HepG2 (cell line): ENCODE data around the gene SECTM1. TPM values are rescaled to one million over a fixed set of nuclear protein-coding genes. Genes with fewer than 3 reads are reported as not detected.

Source experiments
- ATAC-seq: fragments of 200-7000 bp; cut with Tn5 transposase; 3 replicates; pipeline ENCODE4 v1.9.1; 2020; ENCODE audit warnings: mild to moderate bottlenecking, moderate library complexity
- BruUV-seq: library from RNA; stranded (reverse); fragments of 400-500 nt; replicated peaks from 2 replicates; lab custom pipeline; 2021; lab: Mats Ljungman, UMichigan
- CTCF ChIA-PET: fragments of 300-600 bp; formaldehyde crosslinking; extraction: SDS; loops from one replicate; lab custom pipeline; 2021; ENCODE audit warnings: low total read pairs, inconsistent platforms, low intra/inter-chr PET ratio; lab: Yijun Ruan, JAX
- POLR2A ChIA-PET: fragments of 350-600 bp; sonication (Branson Sonifier 250); formaldehyde crosslinking; loops from one replicate; lab custom pipeline; 2020; ENCODE audit warnings: antibody characterized with exemption, inconsistent platforms; lab: Yijun Ruan, JAX
- DNase-seq: peaks from one replicate; pipeline ENCODE4 v3.0.0-alpha.2; 2015; ENCODE audit warnings: low spot score
- FAIRE-seq: peaks from 3 replicates; lab custom pipeline; 2011; peaks lifted over from hg19 to GRCh38; lab: Jason Lieb, UNC
- H2AFZ ChIP-seq: one replicate; pipeline ENCODE4 v1.6.1; 2011; ENCODE audit warnings: low read length, inconsistent platforms
- H3K27ac ChIP-seq: fragments of 300-600 bp; 3 replicates; pipeline ENCODE4 v1.8.0; 2011; ENCODE audit warnings: mixed run types, mild to moderate bottlenecking, mixed read lengths, low read length, inconsistent platforms; ENCODE audit not compliant: insufficient read depth; ENCODE audit errors: extremely low read length
- H3K27me3 ChIP-seq, 2 experiments: fragments of 200-600 bp in 1 of 2; 2 replicates in 1 of 2; 3 replicates in 1 of 2; pipeline versions ENCODE4 v1.6.0 to v1.8.0; 2011; ENCODE audit warnings: low read length in 2 of 2, mild to moderate bottlenecking in 2 of 2, moderate library complexity in 2 of 2, inconsistent platforms in 1 of 2; ENCODE audit not compliant: insufficient read depth in 2 of 2, control insufficient read depth in 1 of 2
- H3K36me3 ChIP-seq, 2 experiments: fragments of 200-600 bp in 1 of 2; replicated peaks in 1 of 2; 2 replicates in 1 of 2; 3 replicates in 1 of 2; pipeline versions ENCODE4 v1.5.1 to v1.8.0; 2011; ENCODE audit warnings: low read length in 2 of 2, inconsistent platforms in 1 of 2; ENCODE audit not compliant: insufficient read depth in 2 of 2, control insufficient read depth in 1 of 2
- H3K4me1 ChIP-seq: 2 replicates; pipeline ENCODE4 v1.5.1; 2012; ENCODE audit warnings: low read length, inconsistent platforms; ENCODE audit not compliant: insufficient read depth
- H3K4me2 ChIP-seq: 2 replicates; pipeline ENCODE4 v1.6.0; 2011; ENCODE audit warnings: low read depth, low read length, inconsistent platforms
- H3K4me3 ChIP-seq, 3 experiments: fragments of 200-600 bp in 1 of 3; sonication (generic), shearing (Covaris generic) in 1 of 3; replicated peaks in 1 of 3; 2 replicates each; pipeline ENCODE4 v1.5.1; 2011 to 2016; ENCODE audit warnings: low read length in 3 of 3, inconsistent platforms in 2 of 3, low read depth in 2 of 3, mild to moderate bottlenecking in 2 of 3, control low read depth in 1 of 3, mixed read lengths in 1 of 3; ENCODE audit not compliant: insufficient read depth in 1 of 3
- H3K79me2 ChIP-seq: one replicate; pipeline ENCODE4 v1.6.1; 2011; ENCODE audit warnings: low read length, inconsistent platforms; ENCODE audit not compliant: insufficient read depth
- H3K9ac ChIP-seq: 2 replicates; pipeline ENCODE4 v1.6.0; 2011; ENCODE audit warnings: mild to moderate bottlenecking, low read depth, low read length, inconsistent platforms; ENCODE audit not compliant: insufficient read depth
- H3K9me3 ChIP-seq: 2 replicates; pipeline ENCODE4 v1.5.1; 2012; ENCODE audit warnings: mild to moderate bottlenecking, low read length
- H4K20me1 ChIP-seq: 2 replicates; pipeline ENCODE4 v1.6.0; 2011; ENCODE audit warnings: inconsistent platforms, mild to moderate bottlenecking, low read length, moderate library complexity; ENCODE audit not compliant: insufficient read depth
- HMG20A ChIP-seq: IDR thresholded peaks from 2 replicates; pipeline ENCODE4 v1.6.1; 2016; ENCODE audit warnings: borderline replicate concordance
- KMT2B ChIP-seq: IDR thresholded peaks from 2 replicates; pipeline ENCODE4 v1.6.1; 2016; ENCODE audit warnings: missing genetic modification reagents, missing compliant biosample characterization
- MBD4 ChIP-seq: IDR thresholded peaks from 2 replicates; pipeline ENCODE4 v1.6.1; 2012; ENCODE audit warnings: low read length, inconsistent platforms, borderline replicate concordance
- NFYC ChIP-seq: IDR thresholded peaks from 2 replicates; pipeline ENCODE4 v1.6.1; 2016; ENCODE audit warnings: missing genetic modification reagents, missing compliant biosample characterization
- RFXANK ChIP-seq: IDR thresholded peaks from 2 replicates; pipeline ENCODE4 v1.6.1; 2016
- TOPORS ChIP-seq: sonication (generic); formaldehyde crosslinking; IDR thresholded peaks from 2 replicates; pipeline ENCODE4 v1.8.0; 2023; ENCODE audit warnings: mild to moderate bottlenecking, missing genetic modification reagents
- ZNF260 ChIP-seq: sonication (generic); formaldehyde crosslinking; IDR thresholded peaks from 2 replicates; pipeline ENCODE4 v1.4.0; 2020; ENCODE audit warnings: missing genetic modification reagents, low read depth, mild to moderate bottlenecking, borderline replicate concordance
- ZNF333 ChIP-seq: sonication (generic); formaldehyde crosslinking; IDR thresholded peaks from 2 replicates; pipeline ENCODE4 v1.4.0; 2020; ENCODE audit warnings: mild to moderate bottlenecking, missing genetic modification reagents, borderline replicate concordance
- WGBS: methylation state at CpG from one replicate; pipeline ENCODE4 v1.1.6; 2017; ENCODE audit warnings: low lambda C conversion rate; 5-methylcytosine and 5-hydroxymethylcytosine counted together
- in situ Hi-C: cut with HindIII; loops from 2 replicates; pipeline ENCODE4 v1.10.0; 2017; ENCODE audit warnings: low pct_unique_long_range_greater_than_20kb; ENCODE audit not compliant: extremely low pct_ligation_motif_present
- intact Hi-C: fragments of 100-400 bp; cut with micrococcal nuclease; formaldehyde crosslinking; loops from one replicate; pipeline ENCODE4 v1.10.0; 2022; ENCODE audit not compliant: unreplicated experiment
- polyA plus RNA-seq, 8 experiments: library from polyadenylated mRNA; depleted of rRNA in 3 of 8; stranded (reverse) in 7 of 8; unstranded in 1 of 8; fragments of >200 nt; fragmentation: Illumina TruSeq in 4 of 8; extraction: Trizol in 4 of 8; gene quantifications; 2 replicates each; pipeline versions ENCODE4 v1.2.1 to v1.2.3, GENCODE V29; 2011 to 2016; ENCODE audit warnings: low read depth in 4 of 8, missing spikeins in 1 of 8, mixed read lengths in 1 of 8; ENCODE audit not compliant: insufficient read depth in 1 of 8
- total RNA-seq, 5 experiments: library from RNA; depleted of rRNA; stranded (reverse); fragments of >200 nt; fragmentation: Illumina TruSeq; extraction: Trizol; gene quantifications; 2 replicates each; pipeline ENCODE4 v1.2.3, GENCODE V29; 2016; ENCODE audit warnings: low read depth in 1 of 5
- TF ChIP-seq, protein P1 (sequence below): sonication (generic); formaldehyde crosslinking; IDR thresholded peaks from 2 replicates; pipeline ENCODE4 v1.5.1; 2020; ENCODE audit warnings: missing genetic modification reagents, mild to moderate bottlenecking, borderline replicate concordance
- TF ChIP-seq, protein P2 (sequence below): sonication (generic); formaldehyde crosslinking; IDR thresholded peaks from 2 replicates; pipeline ENCODE4 v1.8.1; 2023; ENCODE audit warnings: mild to moderate bottlenecking, inconsistent platforms, moderate library complexity, missing genetic modification reagents, borderline replicate concordance
- TF ChIP-seq, protein P3 (sequence below): sonication (generic); formaldehyde crosslinking; IDR thresholded peaks from 2 replicates; pipeline ENCODE4 v1.4.0; 2020; ENCODE audit warnings: missing genetic modification reagents, borderline replicate concordance
- TF ChIP-seq, protein P4 (sequence below): sonication (generic); formaldehyde crosslinking; IDR thresholded peaks from 2 replicates; pipeline ENCODE4 v1.4.0; 2020; ENCODE audit warnings: missing genetic modification reagents, low read depth, mild to moderate bottlenecking, borderline replicate concordance

SECTM1 gene
- total and polyA plus RNA-seq, 2 of the 13 experiments (the other 11 are each of a cell fraction or from before 2014, with no cell fraction given) = 3.5 to 5.3 TPM

DNA sequence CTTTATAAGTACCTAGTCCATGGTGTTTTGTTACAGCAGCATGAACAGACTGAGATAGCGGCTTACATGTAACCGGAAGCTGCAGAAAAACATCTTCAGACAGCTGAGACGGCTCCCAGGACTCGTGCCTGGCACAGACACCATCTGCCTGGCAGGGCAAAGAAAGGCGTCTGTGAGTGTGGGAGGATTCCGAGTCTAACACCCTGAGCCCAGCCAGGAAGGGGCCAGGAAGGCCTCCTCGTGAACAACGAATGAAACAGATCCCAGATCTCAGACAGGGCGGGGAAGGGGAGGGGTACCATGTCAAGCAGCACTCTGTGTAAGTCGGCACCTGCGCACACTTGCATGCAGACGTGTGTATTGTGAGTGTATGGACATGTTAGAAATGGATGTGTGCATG is 55.7 kb downstream of the SECTM1 start:
- Histone ChIP-seq H3K4me2 (no peak overlapping the region), H3K9ac (no peak overlapping the region), H3K4me1 (peaks cover 66% of the 10 kb centered on the region), H4K20me1 (no peaks in the 10 kb centered on the region), H3K79me2 (no peaks in the 10 kb centered on the region), H3K36me3 (no peaks in the 10 kb centered on the region), H3K4me3 (no peak overlapping the region), H2AFZ (no peak overlapping the region), H3K9me3 (no peaks in the 10 kb centered on the region), H3K27me3 (peaks cover 2 to 7% of the 10 kb centered on the region in 2 experiments; a peak in 4 of 5 replicates), H3K27ac (no peak overlapping the region)
- DNase-seq = no peak
- TF ChIP-seq HMG20A (no peak), MBD4 (no peak)
- ATAC-seq = no peak
- no TSS peak for BruUV-seq
- intact Hi-C loops = no loop called here
- CTCF ChIA-PET = no interaction called here
- no peak for FAIRE-seq
- in situ Hi-C loops = no loop called here
- POLR2A ChIA-PET = no interaction called here
- WGBS = 94% methylated on average over 12 of the region's 12 CpGs

DNA sequence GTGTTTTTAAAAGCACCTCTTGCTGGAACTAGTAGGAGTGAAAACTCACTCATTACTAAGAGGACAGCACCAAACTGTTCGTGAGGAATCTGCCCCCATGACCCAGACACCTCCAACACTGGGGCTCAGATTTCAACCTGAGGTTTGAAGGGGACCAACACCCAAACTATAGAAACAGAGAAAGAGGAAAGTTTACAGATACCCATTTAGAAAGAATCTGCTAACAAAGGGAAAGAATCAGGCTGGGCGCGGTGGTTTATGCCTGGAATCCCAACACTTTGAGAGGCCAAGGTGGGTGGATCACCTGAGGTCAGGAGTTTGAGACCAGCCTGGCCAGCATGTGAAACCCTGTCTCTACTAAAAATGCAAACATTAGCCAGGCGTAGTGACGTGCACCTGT is 56.6 kb downstream of the SECTM1 start:
- H4K20me1 ChIP-seq = peaks cover 7% of the 10 kb centered on the region
- H3K4me1 ChIP-seq = peaks cover 65% of the 10 kb centered on the region
- H3K4me2 ChIP-seq = no peak overlapping the region
- WGBS = 89% methylated on average over 5 of the region's 5 CpGs
- BruUV-seq = no TSS peak
- no peak overlapping the region for H3K9ac ChIP-seq
- H3K27me3 ChIP-seq = no peaks in the 10 kb centered on the region; a peak in 1 of 5 replicates
- H3K9me3 ChIP-seq = no peaks in the 10 kb centered on the region
- intact Hi-C loops = no loop called here
- ChIA-PET POLR2A (no interaction called here), CTCF (no interaction called here)
- no peak overlapping the region for H3K4me3 ChIP-seq
- in situ Hi-C loops = no loop called here
- H3K79me2 ChIP-seq = peaks cover 7% of the 10 kb centered on the region
- no peak for ATAC-seq
- H3K36me3 ChIP-seq = no peaks in the 10 kb centered on the region; a peak in 1 of 5 replicates
- no peak overlapping the region for H3K27ac ChIP-seq
- FAIRE-seq = no peak
- DNase-seq = no peak
- TF ChIP-seq ZNF333 (no peak), RFXANK (CRISPR knock-in tag) (no peak), KMT2B (no peak), NFYC (CRISPR knock-in tag) (no peak), ZNF260 (CRISPR knock-in tag) (no peak), TOPORS (CRISPR knock-in tag) (no peak)
- TF ChIP-seq, protein P1, sequence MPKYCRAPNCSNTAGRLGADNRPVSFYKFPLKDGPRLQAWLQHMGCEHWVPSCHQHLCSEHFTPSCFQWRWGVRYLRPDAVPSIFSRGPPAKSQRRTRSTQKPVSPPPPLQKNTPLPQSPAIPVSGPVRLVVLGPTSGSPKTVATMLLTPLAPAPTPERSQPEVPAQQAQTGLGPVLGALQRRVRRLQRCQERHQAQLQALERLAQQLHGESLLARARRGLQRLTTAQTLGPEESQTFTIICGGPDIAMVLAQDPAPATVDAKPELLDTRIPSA (CRISPR knock-in tag) = no peak
- TF ChIP-seq, protein P2, sequence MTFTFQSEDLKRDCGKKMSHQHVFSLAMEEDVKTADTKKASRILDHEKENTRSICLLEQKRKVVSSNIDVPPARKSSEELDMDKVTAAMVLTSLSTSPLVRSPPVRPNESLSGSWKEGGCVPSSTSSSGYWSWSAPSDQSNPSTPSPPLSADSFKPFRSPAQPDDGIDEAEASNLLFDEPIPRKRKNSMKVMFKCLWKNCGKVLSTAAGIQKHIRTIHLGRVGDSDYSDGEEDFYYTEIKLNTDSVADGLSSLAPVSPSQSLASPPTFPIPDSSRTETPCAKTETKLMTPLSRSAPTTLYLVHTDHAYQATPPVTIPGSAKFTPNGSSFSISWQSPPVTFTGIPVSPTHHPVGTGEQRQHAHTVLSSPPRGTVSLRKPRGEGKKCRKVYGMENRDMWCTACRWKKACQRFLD (CRISPR knock-in tag) = no peak
- TF ChIP-seq, protein P3, sequence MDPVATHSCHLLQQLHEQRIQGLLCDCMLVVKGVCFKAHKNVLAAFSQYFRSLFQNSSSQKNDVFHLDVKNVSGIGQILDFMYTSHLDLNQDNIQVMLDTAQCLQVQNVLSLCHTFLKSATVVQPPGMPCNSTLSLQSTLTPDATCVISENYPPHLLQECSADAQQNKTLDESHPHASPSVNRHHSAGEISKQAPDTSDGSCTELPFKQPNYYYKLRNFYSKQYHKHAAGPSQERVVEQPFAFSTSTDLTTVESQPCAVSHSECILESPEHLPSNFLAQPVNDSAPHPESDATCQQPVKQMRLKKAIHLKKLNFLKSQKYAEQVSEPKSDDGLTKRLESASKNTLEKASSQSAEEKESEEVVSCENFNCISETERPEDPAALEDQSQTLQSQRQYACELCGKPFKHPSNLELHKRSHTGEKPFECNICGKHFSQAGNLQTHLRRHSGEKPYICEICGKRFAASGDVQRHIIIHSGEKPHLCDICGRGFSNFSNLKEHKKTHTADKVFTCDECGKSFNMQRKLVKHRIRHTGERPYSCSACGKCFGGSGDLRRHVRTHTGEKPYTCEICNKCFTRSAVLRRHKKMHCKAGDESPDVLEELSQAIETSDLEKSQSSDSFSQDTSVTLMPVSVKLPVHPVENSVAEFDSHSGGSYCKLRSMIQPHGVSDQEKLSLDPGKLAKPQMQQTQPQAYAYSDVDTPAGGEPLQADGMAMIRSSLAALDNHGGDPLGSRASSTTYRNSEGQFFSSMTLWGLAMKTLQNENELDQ (CRISPR knock-in tag) = no peak
- TF ChIP-seq, protein P4, sequence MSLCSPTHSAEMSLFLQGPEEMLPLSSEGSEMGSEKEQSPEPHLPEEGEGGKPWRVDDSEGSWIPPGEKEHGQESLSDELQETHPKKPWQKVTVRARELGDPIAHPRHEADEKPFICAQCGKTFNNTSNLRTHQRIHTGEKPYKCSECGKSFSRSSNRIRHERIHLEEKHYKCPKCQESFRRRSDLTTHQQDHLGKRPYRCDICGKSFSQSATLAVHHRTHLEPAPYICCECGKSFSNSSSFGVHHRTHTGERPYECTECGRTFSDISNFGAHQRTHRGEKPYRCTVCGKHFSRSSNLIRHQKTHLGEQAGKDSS (CRISPR knock-in tag) = no peak
- H2AFZ ChIP-seq = no peak overlapping the region
